ENCODE measurements around the gene LDLRAD2.

- no peak for TF ChIP-seq CTCF (conservative IDR thresholded peaks at IDR 0.05; ENCODE audit: low read depth, low read length)
- no peak for TF ChIP-seq RAD21 (IDR thresholded peaks at IDR 0.05; ENCODE audit: low read length)
These were observed 17.4 kb upstream of the LDLRAD2 start for GRCh38 chr1:21794656-21795055.

Data from IMR-90 (cell line).